ENCODE measurements around the gene NEK11. TPM values are rescaled to one million over a fixed set of nuclear protein-coding genes. Genes with fewer than 3 reads are reported as not detected.

NEK11 gene
- total and polyA plus RNA-seq, 8 donors = 0.45 to 24.2 (median 2.3) TPM; not detected in 1

DNA sequence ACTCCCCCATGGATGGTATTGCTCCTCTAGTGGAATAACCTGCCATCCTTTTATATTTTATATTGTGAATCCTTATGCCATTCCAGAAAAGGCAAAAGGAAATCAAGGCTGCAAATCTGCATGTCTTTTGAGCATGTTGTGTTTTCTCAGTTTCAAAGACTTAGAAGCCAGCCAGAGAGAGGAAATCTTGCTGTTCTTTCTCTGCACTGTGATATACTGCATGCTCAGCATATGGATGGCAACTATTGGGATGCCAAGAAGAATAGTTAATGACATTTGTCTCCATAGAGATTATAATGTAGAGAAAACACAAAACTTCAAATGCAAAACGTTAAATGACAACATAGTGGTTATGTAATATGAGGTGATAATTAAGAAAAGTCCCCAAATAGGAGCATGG, 248.9 kb downstream of the NEK11 start:
- Histone ChIP-seq H3K36me3 (no peaks in the 10 kb centered on the region), H3K9me3 (no peaks in the 10 kb centered on the region), H3K4me1 (no peaks in the 10 kb centered on the region), H3K4me3 (no peak overlapping the region), H3K27ac (no peak overlapping the region), H3K27me3 (no peaks in the 10 kb centered on the region)
- no peak for DNase-seq
- intact Hi-C loops (cut with DNase I; ENCODE audit: low total_unique reads) = no loop called here
- 36 to 60% (median 53%) methylated on average over 1 of the region's 1 CpG for WGBS, 5 donors
- TF ChIP-seq POLR2A (IDR thresholded peaks at IDR 0.05) (no peak), EP300 (IDR thresholded peaks at IDR 0.05) (no peak), POLR2AphosphoS5 (IDR thresholded peaks at IDR 0.05) (no peak)
- TF ChIP-seq, protein P1, sequence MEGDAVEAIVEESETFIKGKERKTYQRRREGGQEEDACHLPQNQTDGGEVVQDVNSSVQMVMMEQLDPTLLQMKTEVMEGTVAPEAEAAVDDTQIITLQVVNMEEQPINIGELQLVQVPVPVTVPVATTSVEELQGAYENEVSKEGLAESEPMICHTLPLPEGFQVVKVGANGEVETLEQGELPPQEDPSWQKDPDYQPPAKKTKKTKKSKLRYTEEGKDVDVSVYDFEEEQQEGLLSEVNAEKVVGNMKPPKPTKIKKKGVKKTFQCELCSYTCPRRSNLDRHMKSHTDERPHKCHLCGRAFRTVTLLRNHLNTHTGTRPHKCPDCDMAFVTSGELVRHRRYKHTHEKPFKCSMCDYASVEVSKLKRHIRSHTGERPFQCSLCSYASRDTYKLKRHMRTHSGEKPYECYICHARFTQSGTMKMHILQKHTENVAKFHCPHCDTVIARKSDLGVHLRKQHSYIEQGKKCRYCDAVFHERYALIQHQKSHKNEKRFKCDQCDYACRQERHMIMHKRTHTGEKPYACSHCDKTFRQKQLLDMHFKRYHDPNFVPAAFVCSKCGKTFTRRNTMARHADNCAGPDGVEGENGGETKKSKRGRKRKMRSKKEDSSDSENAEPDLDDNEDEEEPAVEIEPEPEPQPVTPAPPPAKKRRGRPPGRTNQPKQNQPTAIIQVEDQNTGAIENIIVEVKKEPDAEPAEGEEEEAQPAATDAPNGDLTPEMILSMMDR (IDR thresholded peaks at IDR 0.05) = no peak

DNA sequence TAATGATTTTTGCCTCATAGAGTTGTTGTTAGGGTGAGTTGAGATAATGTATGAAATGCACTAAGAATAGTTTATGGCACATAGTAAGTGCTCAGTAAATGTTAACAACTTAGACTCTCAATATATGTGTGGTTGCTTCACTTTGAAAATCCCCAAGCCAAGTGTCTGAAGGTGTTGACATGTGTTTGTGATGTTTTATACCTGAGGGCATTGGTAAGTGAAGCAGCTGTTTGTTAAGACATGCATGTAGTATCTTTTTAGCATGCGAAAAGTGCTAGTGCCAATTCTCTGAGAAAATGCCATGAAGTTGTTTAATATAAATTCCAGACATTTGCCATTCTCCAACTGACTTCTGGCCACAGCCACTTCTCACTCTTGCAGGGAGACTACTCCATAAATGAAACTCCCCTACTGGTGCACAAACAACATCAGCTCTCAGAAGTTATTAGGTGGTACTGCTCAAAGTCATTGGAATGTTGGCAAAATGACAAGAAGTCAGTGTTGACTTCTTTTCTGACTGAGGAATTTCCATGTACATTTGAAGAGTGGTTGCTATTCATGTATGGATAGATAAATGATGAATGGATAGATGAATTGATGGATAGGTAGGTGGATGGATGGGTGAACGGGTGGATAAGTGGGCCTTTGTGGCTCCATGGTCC, 251.3 kb downstream of the NEK11 start:
- intact Hi-C loops (cut with DNase I; ENCODE audit: low total_unique reads) = no loop called here
- WGBS, 5 donors = 86 to 97% (median 96%) methylated on average over 2 of the region's 2 CpGs
- DNase-seq = peak in 1 of 2 donors; percentile 5
- no peaks in the 10 kb centered on the region for H3K4me1 ChIP-seq
- H3K27me3 ChIP-seq = no peaks in the 10 kb centered on the region
- H3K36me3 ChIP-seq = no peaks in the 10 kb centered on the region
- TF ChIP-seq EP300 (IDR thresholded peaks at IDR 0.05) (no peak), POLR2AphosphoS5 (IDR thresholded peaks at IDR 0.05) (no peak), POLR2A (IDR thresholded peaks at IDR 0.05) (no peak)
- TF ChIP-seq, protein P1 (IDR thresholded peaks at IDR 0.05) = no peak
- H3K27ac ChIP-seq = no peak overlapping the region
- H3K9me3 ChIP-seq = no peaks in the 10 kb centered on the region
- H3K4me3 ChIP-seq = no peak overlapping the region

DNA sequence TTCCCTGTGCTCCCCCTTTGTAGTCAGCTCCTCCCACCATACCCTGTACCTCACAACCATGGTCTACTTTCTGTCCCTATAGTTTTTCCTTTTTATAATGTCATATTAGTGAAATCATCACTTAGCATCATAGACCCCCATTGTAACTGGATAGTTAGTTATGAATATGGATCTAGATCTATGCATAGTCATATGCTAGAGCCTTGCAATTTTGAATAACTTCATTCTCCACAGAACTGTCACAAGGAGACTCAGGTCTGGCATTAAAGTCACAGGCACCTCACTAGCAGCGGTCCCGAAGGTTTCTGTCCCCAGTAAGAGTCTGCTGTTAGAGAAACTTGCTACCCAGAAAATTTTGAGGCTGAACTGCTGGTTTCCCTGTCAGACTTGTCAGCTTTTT, 252.9 kb downstream of the NEK11 start:
- Histone ChIP-seq H3K4me1 (no peaks in the 10 kb centered on the region), H3K27me3 (no peaks in the 10 kb centered on the region), H3K36me3 (no peaks in the 10 kb centered on the region), H3K4me3 (no peak overlapping the region), H3K9me3 (no peaks in the 10 kb centered on the region), H3K27ac (no peak overlapping the region)
- 89 to 100% (median 98%) methylated on average over 2 of the region's 2 CpGs for WGBS, 5 donors
- TF ChIP-seq, protein P1 (IDR thresholded peaks at IDR 0.05) = no peak
- TF ChIP-seq EP300 (IDR thresholded peaks at IDR 0.05) = no peak
- intact Hi-C loops (cut with DNase I; ENCODE audit: low total_unique reads) = no loop called here
- DNase-seq = no peak

DNA sequence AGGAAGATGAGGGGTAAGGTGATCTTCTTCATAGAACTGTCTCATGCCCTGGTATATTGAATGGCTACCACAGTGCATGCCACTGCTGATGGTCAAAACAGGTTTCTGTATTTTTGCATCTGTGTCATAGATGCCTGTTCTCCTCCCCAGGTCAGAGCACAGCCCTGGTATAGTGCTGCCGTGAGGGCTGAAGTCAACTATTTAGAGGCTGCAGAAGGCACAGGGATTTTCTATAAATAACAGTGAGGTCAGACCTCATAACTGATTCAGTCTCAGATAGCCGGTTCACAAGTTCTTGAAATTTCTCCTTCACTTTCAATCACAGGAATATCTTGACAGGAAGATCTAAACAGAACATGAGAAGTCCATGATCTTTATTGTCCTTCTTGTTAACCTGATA, 255.7 kb downstream of the NEK11 start:
- Histone ChIP-seq H3K4me3 (no peak overlapping the region), H3K27ac (no peak overlapping the region), H3K36me3 (no peaks in the 10 kb centered on the region), H3K4me1 (no peaks in the 10 kb centered on the region), H3K27me3 (no peaks in the 10 kb centered on the region), H3K9me3 (no peaks in the 10 kb centered on the region)
- DNase-seq = no peak
- 33 to 72% (median 61%) methylated on average over 2 of the region's 2 CpGs for WGBS, 5 donors
- intact Hi-C loops (cut with DNase I; ENCODE audit: low total_unique reads) = no loop called here
- no peak for TF ChIP-seq EP300 (IDR thresholded peaks at IDR 0.05)
- TF ChIP-seq, protein P1 (IDR thresholded peaks at IDR 0.05) = no peak
- no peak for TF ChIP-seq POLR2A (IDR thresholded peaks at IDR 0.05)
- no peak for TF ChIP-seq POLR2AphosphoS5 (IDR thresholded peaks at IDR 0.05)
